Adrenal gland (tissue), 5 donors: ENCODE results near the gene ASPM.

Experiments used
- POLR2A ChIP-seq, 2 donors: fragments of 450-650 bp; IDR thresholded peaks; one replicate each; pipeline ENCODE4 v1.6.1; 2017; ENCODE audit warnings: antibody characterized with exemption in 2 of 2, mild to moderate bottlenecking in 2 of 2, moderate library complexity in 1 of 2
- TF ChIP-seq, protein P1 (sequence below), 6 experiments: fragments of 450-650 bp in 4 of 6; fragments of 200-600 bp in 2 of 6; sonication (generic) in 1 of 6; IDR thresholded peaks; 1 replicate in 5 of 6; 2 replicates in 1 of 6; pipeline versions ENCODE4 v1.5.1 to v1.8.0; 2016 to 2021; ENCODE audit warnings: antibody characterized with exemption in 6 of 6, mild to moderate bottlenecking in 2 of 6, moderate library complexity in 1 of 6
- donor health status: DM: no; HTN: no; CAD: no.

DNA sequence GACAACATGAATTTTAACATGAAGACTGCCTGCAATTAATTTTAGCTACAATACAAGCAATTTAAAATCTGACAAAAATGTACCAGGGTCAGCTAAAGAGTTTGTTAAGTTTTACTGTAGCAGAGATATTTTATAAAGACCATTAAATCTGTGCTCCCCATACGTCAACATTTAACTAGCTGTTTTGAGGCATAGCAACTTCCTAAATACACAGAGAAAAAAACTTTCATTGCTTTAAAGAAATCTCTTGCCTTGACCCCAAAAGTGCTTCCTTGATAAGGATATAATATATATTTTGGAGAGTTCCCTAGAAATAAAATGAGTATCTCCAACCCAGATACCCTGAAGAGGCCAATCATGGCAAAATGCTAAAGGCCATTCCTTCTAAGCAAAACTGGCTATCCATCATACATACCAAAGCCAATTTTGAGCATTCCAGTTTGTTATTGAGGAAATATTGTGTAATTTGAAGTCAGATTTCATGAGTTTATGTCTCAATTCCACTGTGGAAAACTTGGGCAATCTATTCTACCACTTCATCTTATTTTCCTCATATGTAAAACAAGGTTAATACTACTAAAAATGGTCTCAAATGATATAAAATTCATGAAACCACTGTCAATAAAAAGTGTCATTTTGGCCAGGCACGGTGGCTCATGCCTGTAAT, 19.1 kb downstream of the ASPM start:
- TF ChIP-seq POLR2A (IDR thresholded peaks at IDR 0.05): no peak
- TF ChIP-seq, protein P1, sequence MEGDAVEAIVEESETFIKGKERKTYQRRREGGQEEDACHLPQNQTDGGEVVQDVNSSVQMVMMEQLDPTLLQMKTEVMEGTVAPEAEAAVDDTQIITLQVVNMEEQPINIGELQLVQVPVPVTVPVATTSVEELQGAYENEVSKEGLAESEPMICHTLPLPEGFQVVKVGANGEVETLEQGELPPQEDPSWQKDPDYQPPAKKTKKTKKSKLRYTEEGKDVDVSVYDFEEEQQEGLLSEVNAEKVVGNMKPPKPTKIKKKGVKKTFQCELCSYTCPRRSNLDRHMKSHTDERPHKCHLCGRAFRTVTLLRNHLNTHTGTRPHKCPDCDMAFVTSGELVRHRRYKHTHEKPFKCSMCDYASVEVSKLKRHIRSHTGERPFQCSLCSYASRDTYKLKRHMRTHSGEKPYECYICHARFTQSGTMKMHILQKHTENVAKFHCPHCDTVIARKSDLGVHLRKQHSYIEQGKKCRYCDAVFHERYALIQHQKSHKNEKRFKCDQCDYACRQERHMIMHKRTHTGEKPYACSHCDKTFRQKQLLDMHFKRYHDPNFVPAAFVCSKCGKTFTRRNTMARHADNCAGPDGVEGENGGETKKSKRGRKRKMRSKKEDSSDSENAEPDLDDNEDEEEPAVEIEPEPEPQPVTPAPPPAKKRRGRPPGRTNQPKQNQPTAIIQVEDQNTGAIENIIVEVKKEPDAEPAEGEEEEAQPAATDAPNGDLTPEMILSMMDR (IDR thresholded peaks at IDR 0.05): no peak
